GM19193 (cell line): Measurements from ENCODE around the gene NPPA.

Source experiments
- POLR2A ChIP-seq: IDR thresholded peaks from 4 replicates; pipeline ENCODE4 v1.6.1; 2011; ENCODE audit not compliant: insufficient read depth, insufficient read length; ENCODE audit errors: extremely low read depth

NPPA gene

GRCh38 chr1:11879311-11880180 lies 32.0 kb upstream of the NPPA start:
- TF ChIP-seq POLR2A: no peak

DNA sequence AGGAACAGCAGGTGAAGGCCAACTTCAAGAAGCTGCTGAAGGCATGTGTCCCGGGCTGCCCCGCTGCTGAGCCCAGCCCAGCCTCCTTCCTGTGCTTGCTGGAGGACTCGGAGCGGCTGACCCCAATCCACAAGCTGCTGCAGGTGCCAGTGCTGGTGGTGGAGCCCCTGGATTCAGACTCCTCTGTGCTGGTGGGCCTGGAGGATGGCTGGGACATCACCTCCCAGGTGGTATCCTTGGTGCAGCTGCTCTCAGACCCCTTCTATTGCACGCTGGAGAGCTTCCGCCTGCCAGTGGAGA lies 31.3 kb upstream of the NPPA start:
- no peak for TF ChIP-seq POLR2A

DNA sequence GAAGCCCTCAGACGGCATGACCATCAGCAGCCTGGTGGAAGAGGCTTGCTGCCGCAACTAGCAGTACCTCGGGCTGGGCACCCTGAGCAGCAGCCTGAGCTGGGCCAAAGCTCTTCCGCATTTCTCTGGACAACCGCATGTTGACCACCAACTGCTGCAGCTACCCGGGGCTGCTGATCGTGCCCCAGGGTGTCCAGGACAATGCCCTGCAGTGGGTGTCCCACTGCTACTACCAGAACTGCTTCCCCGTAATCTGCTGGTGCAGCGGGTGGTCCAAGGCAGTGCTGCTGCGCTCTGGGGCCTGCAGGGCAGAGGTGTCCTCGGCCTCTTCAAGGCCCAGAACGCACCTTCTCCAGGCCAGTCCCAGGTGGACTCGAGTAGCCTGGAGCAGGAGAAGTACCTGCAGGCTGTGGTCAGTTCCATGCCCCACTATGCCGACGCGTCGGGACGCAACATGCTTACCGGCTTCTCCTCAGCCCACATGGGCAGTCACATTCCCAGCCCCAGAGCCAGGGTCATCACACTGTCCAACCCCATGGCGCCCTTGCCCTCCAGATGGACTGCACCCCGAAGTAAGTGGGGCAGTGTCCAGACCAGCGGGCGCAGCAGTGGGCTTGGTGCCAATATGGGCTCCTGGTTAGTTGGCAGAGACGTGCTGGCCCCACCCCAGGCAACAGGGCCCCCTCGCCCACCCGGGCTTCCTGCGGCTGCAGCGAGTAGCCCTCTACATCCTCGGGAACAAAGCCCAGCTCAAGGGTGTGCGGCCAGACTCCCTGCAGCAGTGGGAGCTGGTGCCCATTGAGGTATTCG lies 30.7 kb upstream of the NPPA start:
- TF ChIP-seq POLR2A: no peak

GRCh38 chr1:11877074-11877473 lies 29.5 kb upstream of the NPPA start:
- TF ChIP-seq POLR2A: no peak

- TF ChIP-seq POLR2A: no peak
Observed at GRCh38 chr1:11875094-11875493, 27.5 kb upstream of the NPPA start.

GRCh38 chr1:11874624-11875023 lies 27.0 kb upstream of the NPPA start:
- no peak for TF ChIP-seq POLR2A

DNA sequence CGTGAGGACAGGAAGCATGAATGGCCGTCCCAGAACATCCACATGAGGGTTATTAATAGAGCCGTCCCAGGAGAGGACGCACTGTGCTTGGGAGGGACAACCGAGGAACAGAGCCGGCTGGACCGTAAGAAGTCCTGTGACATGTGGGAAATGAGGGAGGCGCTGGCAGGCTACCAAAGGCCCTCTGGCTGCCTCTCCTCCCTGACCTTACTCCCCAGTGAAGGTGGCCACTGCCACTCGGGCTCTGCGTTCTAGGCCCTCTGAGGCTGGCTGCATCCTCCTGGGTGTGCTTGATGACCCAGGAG lies 26.6 kb upstream of the NPPA start:
- TF ChIP-seq POLR2A: no peak

DNA sequence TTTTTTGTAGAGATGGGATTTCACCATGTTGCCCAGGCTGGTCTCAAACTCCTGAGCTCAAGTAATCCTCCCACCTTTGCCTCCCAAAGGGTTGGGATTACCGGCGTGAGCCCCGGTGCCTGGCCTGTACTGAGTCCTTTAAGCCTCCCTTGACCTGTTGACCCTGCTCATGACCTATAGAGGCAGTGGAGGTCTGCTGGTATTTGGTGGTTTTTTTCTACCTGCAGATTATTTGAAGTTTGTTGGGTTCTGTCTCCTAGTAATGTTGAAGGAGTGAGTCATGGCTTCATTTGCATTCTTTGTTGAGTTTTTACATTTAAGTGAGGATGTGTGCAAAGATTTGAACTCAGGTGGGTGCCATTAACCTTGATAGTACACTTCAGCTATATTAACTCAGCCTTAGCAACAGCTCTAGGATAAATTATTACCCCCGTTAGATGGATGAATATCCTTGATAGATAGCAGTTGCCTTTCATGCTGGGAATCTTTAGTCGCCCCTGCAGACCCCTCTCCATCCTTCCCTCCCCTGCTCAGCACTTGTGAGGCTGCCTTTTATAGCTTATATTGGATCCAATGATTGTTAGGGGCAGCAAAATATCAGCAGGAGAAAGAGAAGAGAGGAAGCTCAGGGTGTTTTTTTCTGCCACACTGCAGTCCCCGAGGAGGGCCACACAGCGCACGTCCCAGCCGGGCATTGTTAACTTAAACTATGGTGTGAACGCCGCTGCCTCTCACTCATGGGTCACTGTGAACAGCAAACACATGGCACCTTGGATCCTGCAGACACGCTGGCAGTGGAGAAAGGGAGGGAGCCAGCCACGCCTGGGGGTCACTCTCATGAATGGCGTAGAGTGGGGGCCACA lies 26.0 kb upstream of the NPPA start:
- no peak for TF ChIP-seq POLR2A

- no peak for TF ChIP-seq POLR2A
Observed at GRCh38 chr1:11872545-11872944, 25.0 kb upstream of the NPPA start.

DNA sequence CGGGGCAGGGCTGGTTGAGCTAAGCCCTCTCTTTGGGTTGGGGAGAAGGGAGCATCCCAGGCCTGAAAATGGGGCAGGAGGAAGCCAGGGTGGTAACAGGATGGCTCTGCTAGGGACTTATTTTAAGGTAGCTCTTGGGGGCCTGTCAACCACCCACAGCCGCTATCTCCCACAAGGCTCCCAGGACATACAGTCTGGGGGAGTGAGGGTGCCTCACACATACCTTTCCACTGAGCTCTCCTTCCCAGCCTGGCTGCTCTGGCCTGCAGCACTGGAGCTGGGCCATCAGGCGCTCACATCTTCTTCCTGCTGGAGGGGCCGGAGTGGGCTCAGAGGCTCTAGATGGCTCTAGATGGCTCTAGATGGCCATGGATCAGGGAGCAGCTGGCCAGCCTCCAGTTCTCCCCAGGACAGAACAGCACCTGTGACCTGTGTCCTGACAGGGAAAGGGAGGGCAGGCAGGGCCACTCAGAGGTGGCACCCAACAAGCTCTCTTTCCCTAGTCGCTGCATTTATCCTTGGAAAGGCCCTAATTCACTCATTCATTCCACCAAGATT lies 22.1 kb upstream of the NPPA start:
- TF ChIP-seq POLR2A: no peak

DNA sequence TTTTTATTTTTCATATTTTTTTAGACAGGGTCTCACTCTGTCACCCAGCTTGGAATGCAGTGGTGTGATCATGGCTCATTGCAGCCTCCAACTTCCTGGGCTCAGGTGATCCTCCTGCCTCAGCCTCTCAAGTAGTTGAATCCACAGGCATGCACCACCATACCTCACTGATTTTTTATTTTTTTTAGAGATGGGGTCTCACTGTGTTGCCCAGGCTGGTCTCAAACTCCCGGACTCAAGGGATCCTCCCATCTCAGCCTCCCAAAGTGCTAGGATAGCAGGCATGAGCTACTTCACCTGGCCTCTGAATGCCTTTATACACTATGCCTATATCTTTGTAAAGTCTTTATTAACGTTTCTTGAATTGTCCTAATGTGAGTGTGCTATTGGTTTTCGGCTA lies 21.5 kb upstream of the NPPA start:
- no peak for TF ChIP-seq POLR2A

GRCh38 chr1:11868331-11868980 lies 20.9 kb upstream of the NPPA start:
- TF ChIP-seq POLR2A: no peak

DNA sequence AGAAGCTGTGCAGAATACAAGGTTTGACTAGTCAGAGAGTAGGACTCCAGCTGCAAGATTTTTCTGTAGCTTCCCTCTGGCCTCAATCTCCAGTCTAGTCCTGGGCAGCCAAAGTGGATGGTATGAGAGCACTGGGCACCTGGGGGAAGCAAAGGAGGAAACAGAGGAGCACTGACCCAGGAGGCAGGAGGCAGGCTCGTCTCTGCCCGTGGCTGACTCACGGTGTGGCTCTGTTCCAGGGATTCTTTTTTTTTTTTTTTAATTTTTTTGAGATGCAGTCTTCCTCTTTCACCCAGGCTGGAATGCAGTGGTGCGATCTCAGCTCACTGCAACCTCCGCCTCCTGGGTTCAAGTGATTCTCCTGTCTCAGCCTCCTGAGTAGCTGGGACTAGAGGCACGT lies 15.3 kb upstream of the NPPA start:
- TF ChIP-seq POLR2A: no peak

GRCh38 chr1:11860587-11860986 lies 13.0 kb upstream of the NPPA start:
- no peak for TF ChIP-seq POLR2A

- TF ChIP-seq POLR2A: no peak
Observed at GRCh38 chr1:11860083-11860482, 12.5 kb upstream of the NPPA start.
